ENCODE results near the gene SPTBN1.

DNA sequence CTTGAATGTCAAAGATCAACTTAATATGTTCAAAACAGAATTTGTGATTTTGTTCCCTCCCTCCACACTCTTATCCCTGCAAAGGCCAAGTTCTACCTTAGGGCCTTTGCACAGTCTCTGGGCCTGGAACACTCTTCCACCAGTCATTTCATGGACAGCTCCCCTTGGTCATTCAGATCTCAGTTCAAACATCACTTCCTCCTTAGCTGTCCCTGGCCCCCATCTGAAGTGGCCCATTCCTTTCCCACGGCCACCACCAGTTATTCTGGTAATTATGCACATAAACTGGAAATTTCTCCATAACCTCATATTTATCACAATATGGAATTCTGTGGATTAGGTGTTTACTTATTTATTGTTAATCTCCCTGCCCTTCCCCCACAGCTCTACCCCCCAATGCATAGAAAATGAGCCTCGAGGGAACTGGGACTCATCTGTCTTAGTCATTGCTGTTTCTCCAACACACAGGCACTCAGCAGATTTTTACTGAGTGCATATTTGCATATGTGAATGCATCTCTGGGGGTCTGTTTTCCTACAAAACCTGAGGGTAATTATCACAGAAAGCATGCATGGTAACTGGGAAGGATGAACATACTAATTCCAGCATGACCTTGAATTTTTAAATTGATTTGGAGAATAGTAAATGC is 35.5 kb upstream of the SPTBN1 start:
- no peak for TF ChIP-seq GATA2 (IDR thresholded peaks at IDR 0.05; ENCODE audit: low read depth, low read length)
- TF ChIP-seq GATA3 (IDR thresholded peaks at IDR 0.05; ENCODE audit: low read depth, low read length) = no peak

Data from SH-SY5Y (cell line).